Gastroesophageal sphincter (tissue), 3 donors: ENCODE results near the gene VEPH1.

Experiments used
- CTCF ChIP-seq, 4 experiments: fragments of 200-600 bp in 2 of 4; fragments of 450-650 bp in 2 of 4; sonication (generic) in 1 of 4; IDR thresholded peaks; one replicate each; pipeline ENCODE4 v1.5.1; 2017 to 2019; ENCODE audit warnings: antibody characterized with exemption in 4 of 4, mild to moderate bottlenecking in 2 of 4, moderate library complexity in 2 of 4
- EP300 ChIP-seq: sonication (generic); formaldehyde crosslinking; IDR thresholded peaks from one replicate; pipeline ENCODE4 v1.6.1; 2017; ENCODE audit warnings: antibody characterized with exemption, mild to moderate bottlenecking
- POLR2A ChIP-seq, 2 donors: fragments of 450-650 bp; IDR thresholded peaks; one replicate each; pipeline ENCODE4 v1.6.1; 2017; ENCODE audit warnings: antibody characterized with exemption in 2 of 2, mild to moderate bottlenecking in 2 of 2, moderate library complexity in 1 of 2

GRCh38 chr3:157405457-157405856, 97.8 kb downstream of the VEPH1 start:
- TF ChIP-seq CTCF (IDR thresholded peaks at IDR 0.05) (no peak), EP300 (no peak), POLR2A (IDR thresholded peaks at IDR 0.05) (no peak)
